H1 (cell line): ENCODE measurements around the gene EPN2. TPM values are rescaled to one million over a fixed set of nuclear protein-coding genes. Genes with fewer than 3 reads are reported as not detected.

Experiments used
- BCL11A ChIP-seq, 2 experiments: IDR thresholded peaks; one replicate each; pipeline ENCODE4 v1.6.1; 2011; ENCODE audit warnings: low read depth in 2 of 2, low read length in 2 of 2, mild to moderate bottlenecking in 2 of 2
- CHD7 ChIP-seq: fragments of 300-600 bp; sonication (generic); IDR thresholded peaks from 2 replicates; pipeline ENCODE4 v1.7.1; 2012; ENCODE audit warnings: low read length, moderate library complexity, mild to moderate bottlenecking, inconsistent platforms; ENCODE audit not compliant: insufficient replicate concordance
- KDM4A ChIP-seq: IDR thresholded peaks from one replicate; pipeline ENCODE4 v1.7.1; 2012; ENCODE audit warnings: low read depth, mild to moderate bottlenecking, moderate library complexity, low read length, inconsistent platforms; ENCODE audit not compliant: severe bottlenecking
- MAFK ChIP-seq: IDR thresholded peaks from 2 replicates; pipeline ENCODE4 v1.6.1; 2012; ENCODE audit warnings: low read depth, mild to moderate bottlenecking, improper control_type of control experiment, low read length
- RAD21 ChIP-seq, 2 experiments: IDR thresholded peaks in 1 of 2; conservative IDR thresholded peaks in 1 of 2; 2 replicates each; pipeline ENCODE4 v1.6.1; 2011; ENCODE audit warnings: low read depth in 2 of 2, low read length in 2 of 2, improper control_type of control experiment in 1 of 2, inconsistent platforms in 1 of 2, mild to moderate bottlenecking in 1 of 2, moderate library complexity in 1 of 2
- polyA plus RNA-seq, 7 experiments: library from polyadenylated mRNA; depleted of rRNA in 3 of 7; stranded (reverse) in 5 of 7; unstranded in 2 of 7; fragments of >200 nt in 5 of 7; fragments of 200-250 nt in 2 of 7; gene quantifications; 1 replicate in 5 of 7; 2 replicates in 1 of 7; 4 replicates in 1 of 7; pipeline versions ENCODE4 v1.2.1 to v1.2.3, GENCODE V29; 2011 to 2013; ENCODE audit warnings: missing spikeins in 2 of 7, mixed read lengths in 2 of 7
- total RNA-seq: library from RNA; stranded (reverse); fragmentation: NEBNext Ultra II Directional; extraction: Animal tissue kit (Norgen Biotek cat#: 25700); gene quantifications from 2 replicates; pipeline ENCODE4 v1.2.1, GENCODE V29; 2021

Gene EPN2
- total and polyA plus RNA-seq, 2 of the 8 experiments (the other 6 are each of a cell fraction or from before 2014, with no cell fraction given) = 28.7 to 55.8 TPM

GRCh38 chr17:19372866-19373504 lies 135.8 kb downstream of the EPN2 start (continued):
- no peak for TF ChIP-seq CHD7
- no peak for TF ChIP-seq BCL11A (IDR thresholded peaks at IDR 0.05; ENCODE audit: low read depth in 2 of 2, low read length in 2 of 2)
- TF ChIP-seq RAD21 (IDR thresholded peaks at IDR 0.05 in 1 of 2, conservative IDR thresholded peaks at IDR 0.05 in 1 of 2; ENCODE audit: low read depth in 2 of 2, low read length in 2 of 2) = no peak
- no peak for TF ChIP-seq KDM4A
- no peak for TF ChIP-seq MAFK
